ENCODE data around the gene RC3H1.
A peak's percentile ranks its signal among the peaks of the same experiment; 100 is the strongest.

RC3H1 gene

GRCh38 chr1:173900992-173901391 is 121.2 kb downstream of the RC3H1 start:
- H3K27me3 ChIP-seq (ENCODE audit: control insufficient read depth in 5 of 5, insufficient read depth in 4 of 5, low read length in 5 of 5) = no peaks in the 10 kb centered on the region
- H3K27ac ChIP-seq (ENCODE audit: low read depth, low read length) = no peak overlapping the region
- H3K4me1 ChIP-seq (ENCODE audit: control insufficient read depth in 5 of 5, insufficient read depth in 5 of 5, low read length in 5 of 5) = peaks cover 0 to 14% (median 0%) of the 10 kb centered on the region in 5 donors
- no peaks in the 10 kb centered on the region for H3K9me3 ChIP-seq (ENCODE audit: control insufficient read depth in 5 of 5, low read length in 5 of 5)
- peaks cover 0 to 4% (median 0%) of the 10 kb centered on the region in 5 donors for H3K36me3 ChIP-seq (ENCODE audit: control insufficient read depth in 5 of 5, insufficient read depth in 5 of 5, low read length in 5 of 5)
- H3K9ac ChIP-seq (ENCODE audit: low read length in 5 of 5) = no peak overlapping the region
- no peak overlapping the region for H3K4me3 ChIP-seq (ENCODE audit: low read depth in 1 of 5, low read length in 5 of 5)

GRCh38 chr1:173900427-173900826 is 121.7 kb downstream of the RC3H1 start:
- Histone ChIP-seq H3K9ac (ENCODE audit: low read length in 5 of 5) (no peak overlapping the region), H3K4me3 (ENCODE audit: low read depth in 1 of 5, low read length in 5 of 5) (no peak overlapping the region), H3K9me3 (ENCODE audit: control insufficient read depth in 5 of 5, low read length in 5 of 5) (no peaks in the 10 kb centered on the region), H3K36me3 (ENCODE audit: control insufficient read depth in 5 of 5, insufficient read depth in 5 of 5, low read length in 5 of 5) (peaks cover 0 to 4% (median 0%) of the 10 kb centered on the region in 5 donors), H3K27ac (ENCODE audit: low read depth, low read length) (no peak overlapping the region), H3K27me3 (ENCODE audit: control insufficient read depth in 5 of 5, insufficient read depth in 4 of 5, low read length in 5 of 5) (no peaks in the 10 kb centered on the region), H3K4me1 (ENCODE audit: control insufficient read depth in 5 of 5, insufficient read depth in 5 of 5, low read length in 5 of 5) (peaks cover 0 to 14% (median 0%) of the 10 kb centered on the region in 5 donors)

- Histone ChIP-seq H3K9ac (ENCODE audit: low read length in 5 of 5) (no peak overlapping the region), H3K4me3 (ENCODE audit: low read depth in 1 of 5, low read length in 5 of 5) (no peak overlapping the region), H3K27me3 (ENCODE audit: control insufficient read depth in 5 of 5, insufficient read depth in 4 of 5, low read length in 5 of 5) (no peaks in the 10 kb centered on the region), H3K27ac (ENCODE audit: low read depth, low read length) (no peak overlapping the region), H3K36me3 (ENCODE audit: control insufficient read depth in 5 of 5, insufficient read depth in 5 of 5, low read length in 5 of 5) (peaks cover 0 to 5% (median 0%) of the 10 kb centered on the region in 5 donors), H3K4me1 (ENCODE audit: control insufficient read depth in 5 of 5, insufficient read depth in 5 of 5, low read length in 5 of 5) (peaks cover 0 to 36% (median 6%) of the 10 kb centered on the region in 5 donors), H3K9me3 (ENCODE audit: control insufficient read depth in 5 of 5, low read length in 5 of 5) (no peaks in the 10 kb centered on the region)
Observed at GRCh38 chr1:173894189-173894588, 128.0 kb downstream of the RC3H1 start.

GRCh38 chr1:173893611-173894010 is 128.5 kb downstream of the RC3H1 start:
- no peak overlapping the region for H3K27ac ChIP-seq (ENCODE audit: low read depth, low read length)
- H3K36me3 ChIP-seq (ENCODE audit: control insufficient read depth in 5 of 5, insufficient read depth in 5 of 5, low read length in 5 of 5) = peaks cover 0 to 5% (median 0%) of the 10 kb centered on the region in 5 donors
- no peak overlapping the region for H3K9ac ChIP-seq (ENCODE audit: low read length in 5 of 5)
- no peaks in the 10 kb centered on the region for H3K27me3 ChIP-seq (ENCODE audit: control insufficient read depth in 5 of 5, insufficient read depth in 4 of 5, low read length in 5 of 5)
- peaks cover 0 to 41% (median 6%) of the 10 kb centered on the region in 5 donors for H3K4me1 ChIP-seq (ENCODE audit: control insufficient read depth in 5 of 5, insufficient read depth in 5 of 5, low read length in 5 of 5)
- H3K4me3 ChIP-seq (ENCODE audit: low read depth in 1 of 5, low read length in 5 of 5) = no peak overlapping the region
- H3K9me3 ChIP-seq (ENCODE audit: control insufficient read depth in 5 of 5, low read length in 5 of 5) = no peaks in the 10 kb centered on the region

GRCh38 chr1:173889885-173890284 is 132.3 kb downstream of the RC3H1 start:
- no peak overlapping the region for H3K4me3 ChIP-seq (ENCODE audit: low read depth in 1 of 5, low read length in 5 of 5)
- H3K36me3 ChIP-seq (ENCODE audit: control insufficient read depth in 5 of 5, insufficient read depth in 5 of 5, low read length in 5 of 5) = peaks cover 19 to 23% (median 20%) of the 10 kb centered on the region in 5 donors
- H3K9ac ChIP-seq (ENCODE audit: low read length in 5 of 5) = no peak overlapping the region
- peaks cover 0 to 39% (median 6%) of the 10 kb centered on the region in 5 donors for H3K4me1 ChIP-seq (ENCODE audit: control insufficient read depth in 5 of 5, insufficient read depth in 5 of 5, low read length in 5 of 5)
- H3K27me3 ChIP-seq (ENCODE audit: control insufficient read depth in 5 of 5, insufficient read depth in 4 of 5, low read length in 5 of 5) = no peaks in the 10 kb centered on the region
- no peaks in the 10 kb centered on the region for H3K9me3 ChIP-seq (ENCODE audit: control insufficient read depth in 5 of 5, low read length in 5 of 5)
- peak overlapping the region; percentile 76 for H3K27ac ChIP-seq (ENCODE audit: low read depth, low read length)

GRCh38 chr1:173888749-173889148 is 133.4 kb downstream of the RC3H1 start:
- no peaks in the 10 kb centered on the region for H3K27me3 ChIP-seq (ENCODE audit: control insufficient read depth in 5 of 5, insufficient read depth in 4 of 5, low read length in 5 of 5)
- H3K4me1 ChIP-seq (ENCODE audit: control insufficient read depth in 5 of 5, insufficient read depth in 5 of 5, low read length in 5 of 5) = peaks cover 0 to 39% (median 6%) of the 10 kb centered on the region in 5 donors
- H3K9ac ChIP-seq (ENCODE audit: low read length in 5 of 5) = no peak overlapping the region
- H3K9me3 ChIP-seq (ENCODE audit: control insufficient read depth in 5 of 5, low read length in 5 of 5) = no peaks in the 10 kb centered on the region
- H3K27ac ChIP-seq (ENCODE audit: low read depth, low read length) = no peak overlapping the region
- peaks cover 14 to 23% (median 20%) of the 10 kb centered on the region in 5 donors for H3K36me3 ChIP-seq (ENCODE audit: control insufficient read depth in 5 of 5, insufficient read depth in 5 of 5, low read length in 5 of 5)
- H3K4me3 ChIP-seq (ENCODE audit: low read depth in 1 of 5, low read length in 5 of 5) = no peak overlapping the region

GRCh38 chr1:173887627-173888026 is 134.5 kb downstream of the RC3H1 start:
- Histone ChIP-seq H3K9ac (ENCODE audit: low read length in 5 of 5) (no peak overlapping the region), H3K27me3 (ENCODE audit: control insufficient read depth in 5 of 5, insufficient read depth in 4 of 5, low read length in 5 of 5) (no peaks in the 10 kb centered on the region), H3K36me3 (ENCODE audit: control insufficient read depth in 5 of 5, insufficient read depth in 5 of 5, low read length in 5 of 5) (peaks cover 14 to 23% (median 20%) of the 10 kb centered on the region in 5 donors), H3K4me1 (ENCODE audit: control insufficient read depth in 5 of 5, insufficient read depth in 5 of 5, low read length in 5 of 5) (peaks cover 0 to 39% (median 6%) of the 10 kb centered on the region in 5 donors), H3K4me3 (ENCODE audit: low read depth in 1 of 5, low read length in 5 of 5) (no peak overlapping the region), H3K9me3 (ENCODE audit: control insufficient read depth in 5 of 5, low read length in 5 of 5) (no peaks in the 10 kb centered on the region), H3K27ac (ENCODE audit: low read depth, low read length) (no peak overlapping the region)

- Histone ChIP-seq H3K27ac (ENCODE audit: low read depth, low read length) (no peak overlapping the region), H3K27me3 (ENCODE audit: control insufficient read depth in 5 of 5, insufficient read depth in 4 of 5, low read length in 5 of 5) (no peaks in the 10 kb centered on the region), H3K9me3 (ENCODE audit: control insufficient read depth in 5 of 5, low read length in 5 of 5) (no peaks in the 10 kb centered on the region), H3K4me3 (ENCODE audit: low read depth in 1 of 5, low read length in 5 of 5) (no peak overlapping the region), H3K36me3 (ENCODE audit: control insufficient read depth in 5 of 5, insufficient read depth in 5 of 5, low read length in 5 of 5) (peaks cover 14 to 23% (median 20%) of the 10 kb centered on the region in 5 donors), H3K4me1 (ENCODE audit: control insufficient read depth in 5 of 5, insufficient read depth in 5 of 5, low read length in 5 of 5) (peaks cover 0 to 36% (median 6%) of the 10 kb centered on the region in 5 donors), H3K9ac (ENCODE audit: low read length in 5 of 5) (no peak overlapping the region)
Observed at GRCh38 chr1:173886746-173887611, 135.2 kb downstream of the RC3H1 start.

GRCh38 chr1:173884701-173885100 is 137.5 kb downstream of the RC3H1 start:
- H3K27me3 ChIP-seq (ENCODE audit: control insufficient read depth in 5 of 5, insufficient read depth in 4 of 5, low read length in 5 of 5) = no peaks in the 10 kb centered on the region
- H3K27ac ChIP-seq (ENCODE audit: low read depth, low read length) = no peak overlapping the region
- no peaks in the 10 kb centered on the region for H3K9me3 ChIP-seq (ENCODE audit: control insufficient read depth in 5 of 5, low read length in 5 of 5)
- peaks cover 0 to 16% (median 0%) of the 10 kb centered on the region in 5 donors for H3K4me1 ChIP-seq (ENCODE audit: control insufficient read depth in 5 of 5, insufficient read depth in 5 of 5, low read length in 5 of 5)
- H3K36me3 ChIP-seq (ENCODE audit: control insufficient read depth in 5 of 5, insufficient read depth in 5 of 5, low read length in 5 of 5) = peaks cover 20 to 26% (median 23%) of the 10 kb centered on the region in 5 donors
- H3K4me3 ChIP-seq (ENCODE audit: low read depth in 1 of 5, low read length in 5 of 5) = no peak overlapping the region
- H3K9ac ChIP-seq (ENCODE audit: low read length in 5 of 5) = no peak overlapping the region
